NCI-H526 treated with DMSO at 0.1 percent for 48 hours (cell line): ENCODE results near the gene IFNA1.
A peak's percentile ranks its signal among the peaks of the same experiment; 100 is the strongest.
"Not testable (repeated sequence)": the region's sequence is repeated elsewhere in the genome, so short reads cannot be mapped to it uniquely, and the experiment has no call there.

Experiments
- DNase-seq: peaks from one replicate; lab custom pipeline; 2025; lab: John Stamatoyannopoulos, UW

Gene IFNA1

DNA sequence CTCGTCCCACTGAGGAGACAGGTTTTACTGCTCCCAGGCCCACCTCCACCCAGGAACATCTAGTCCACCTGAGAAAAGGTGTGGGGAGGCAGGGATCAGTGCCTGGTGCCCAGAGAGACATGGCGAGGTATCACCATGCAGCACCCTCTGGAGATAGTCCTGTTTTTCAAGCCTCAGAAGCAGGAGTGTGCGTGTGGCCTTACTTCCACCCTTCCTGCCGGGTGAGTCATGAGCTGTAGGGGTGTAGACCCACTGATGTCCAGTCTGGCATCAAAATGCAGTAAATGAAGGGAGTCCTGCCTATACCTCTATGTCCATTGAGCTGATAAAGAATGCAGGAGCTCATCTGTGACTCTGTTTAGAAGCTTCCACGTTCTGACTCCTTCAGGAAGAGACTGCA lies 9.1 kb downstream of the IFNA1 start:
- DNase-seq = not testable (repeated sequence)

DNA sequence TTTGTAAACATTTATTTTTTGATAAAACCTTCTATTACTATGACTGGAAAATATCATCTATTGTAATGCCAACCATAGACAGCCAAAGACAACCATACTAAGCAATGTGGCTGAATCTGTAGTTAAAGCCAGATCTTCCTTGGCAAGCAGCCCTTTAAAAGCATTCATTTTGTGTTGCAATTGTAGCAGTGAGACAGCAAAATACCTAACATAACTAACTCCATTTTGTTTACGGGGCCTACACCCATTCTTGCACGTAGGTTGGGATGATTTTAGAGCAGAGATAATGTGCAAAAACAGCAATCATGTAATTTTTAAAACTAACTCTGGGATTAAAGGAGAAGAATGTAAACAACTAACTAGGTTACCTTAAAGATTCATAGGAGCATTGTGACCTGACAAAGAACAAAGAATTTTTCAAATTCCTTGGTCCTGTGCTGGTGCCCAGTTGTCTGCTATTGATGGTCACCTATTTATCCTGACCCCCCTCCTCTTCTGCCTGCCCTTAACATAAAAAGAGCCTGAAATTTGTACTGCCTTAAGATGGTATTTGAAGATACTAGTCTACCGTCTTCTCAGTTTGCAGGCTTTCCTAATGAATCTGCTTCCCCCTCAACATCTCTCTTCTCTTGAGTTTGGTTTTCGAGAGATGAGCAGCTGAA lies 10.6 kb downstream of the IFNA1 start:
- DNase-seq = no peak

DNA sequence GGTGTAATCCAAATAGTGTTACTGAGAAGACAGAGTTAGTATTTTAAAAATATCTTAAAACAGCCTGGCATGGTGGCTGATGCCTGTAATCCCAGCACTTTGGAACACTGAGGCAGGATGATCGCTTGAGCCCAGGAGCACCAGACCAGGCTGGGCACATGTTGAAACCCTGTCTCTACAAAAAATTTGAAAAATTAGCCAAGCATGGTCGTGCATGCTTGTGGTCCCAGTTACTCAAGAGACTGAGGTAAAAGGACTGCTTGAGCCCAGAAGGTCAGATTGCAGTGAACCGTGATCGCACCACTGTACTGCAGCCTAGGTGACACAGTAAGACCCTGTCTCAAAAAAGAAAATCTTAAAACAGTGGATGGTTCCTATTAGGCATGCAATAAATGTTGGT lies 12.4 kb downstream of the IFNA1 start:
- no peak for DNase-seq

DNA sequence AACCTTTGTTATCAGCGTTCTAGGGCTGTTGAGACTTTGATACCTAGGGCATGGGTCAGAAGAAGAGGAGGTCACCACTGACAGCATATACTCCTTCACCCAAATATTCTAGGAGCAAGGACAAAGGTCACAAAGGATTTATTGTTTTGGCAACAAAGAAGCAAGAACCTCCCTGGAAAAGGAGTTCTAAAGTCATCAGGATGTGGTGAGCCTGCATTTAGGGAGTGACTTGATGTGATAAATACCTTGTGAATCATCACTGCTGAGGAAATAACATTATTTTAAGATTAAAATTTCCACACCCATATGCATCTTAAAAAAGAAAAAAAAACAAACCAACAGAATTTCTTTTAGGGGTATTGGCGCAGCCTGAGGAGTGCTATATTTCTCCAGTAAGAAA lies 13.9 kb downstream of the IFNA1 start:
- DNase-seq = no peak

DNA sequence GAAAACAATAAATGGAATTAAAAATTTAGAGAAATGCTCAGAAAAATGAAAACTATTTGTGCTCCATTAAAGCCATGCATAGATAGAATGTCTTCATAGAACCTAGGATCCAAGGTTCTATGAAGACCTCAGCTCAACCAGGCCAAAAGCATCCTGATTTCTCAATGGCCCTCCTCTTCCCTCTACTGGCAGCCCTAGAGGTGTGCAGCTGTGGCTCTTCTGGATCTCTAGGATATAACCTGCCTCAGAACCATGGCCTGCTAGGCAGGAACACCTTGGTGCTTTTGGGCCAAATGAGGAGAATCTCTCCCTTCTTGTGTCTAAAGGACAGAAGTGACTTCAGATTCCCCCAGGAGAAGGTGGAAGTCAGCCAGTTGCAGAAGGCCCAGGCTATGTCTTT lies 15.1 kb downstream of the IFNA1 start:
- no peak for DNase-seq

DNA sequence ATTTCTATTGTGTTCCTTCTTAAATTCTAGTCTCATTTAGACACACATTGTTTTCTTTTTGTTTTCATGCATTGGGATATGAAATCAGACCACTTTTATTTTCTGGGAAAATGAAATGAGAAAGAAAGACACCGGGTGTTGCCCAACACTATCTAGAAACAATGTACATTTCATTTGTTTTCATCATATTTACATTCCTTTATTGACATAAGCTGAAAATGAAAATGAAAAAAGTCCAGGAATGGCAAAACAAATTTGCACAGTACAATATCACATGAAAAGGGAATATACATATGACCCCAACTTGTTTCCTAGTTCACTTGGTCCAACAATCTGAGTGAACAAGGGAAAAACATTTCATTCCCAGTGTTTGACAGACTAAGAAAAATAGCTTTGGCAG lies 21.1 kb downstream of the IFNA1 start:
- no peak for DNase-seq

DNA sequence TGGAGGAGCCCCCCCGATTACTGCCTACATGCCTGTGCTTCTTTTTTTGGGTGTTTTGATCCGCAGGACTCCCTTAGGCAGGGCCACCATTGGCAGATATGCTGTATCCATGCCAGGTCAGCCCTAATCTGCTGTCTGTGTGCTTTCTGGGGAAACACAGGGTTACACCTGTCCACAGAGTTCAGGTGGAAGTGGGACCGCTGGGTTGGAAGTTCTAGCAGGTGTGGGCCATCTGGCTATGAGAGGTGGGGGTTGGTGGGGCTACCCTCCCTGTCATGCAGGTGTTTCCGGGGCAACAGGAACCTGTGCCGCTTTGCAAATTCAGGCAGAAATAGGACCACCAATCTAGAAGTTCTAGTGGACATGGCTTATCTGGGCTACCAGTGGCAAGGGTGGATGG lies 24.9 kb downstream of the IFNA1 start:
- DNase-seq = no peak

DNA sequence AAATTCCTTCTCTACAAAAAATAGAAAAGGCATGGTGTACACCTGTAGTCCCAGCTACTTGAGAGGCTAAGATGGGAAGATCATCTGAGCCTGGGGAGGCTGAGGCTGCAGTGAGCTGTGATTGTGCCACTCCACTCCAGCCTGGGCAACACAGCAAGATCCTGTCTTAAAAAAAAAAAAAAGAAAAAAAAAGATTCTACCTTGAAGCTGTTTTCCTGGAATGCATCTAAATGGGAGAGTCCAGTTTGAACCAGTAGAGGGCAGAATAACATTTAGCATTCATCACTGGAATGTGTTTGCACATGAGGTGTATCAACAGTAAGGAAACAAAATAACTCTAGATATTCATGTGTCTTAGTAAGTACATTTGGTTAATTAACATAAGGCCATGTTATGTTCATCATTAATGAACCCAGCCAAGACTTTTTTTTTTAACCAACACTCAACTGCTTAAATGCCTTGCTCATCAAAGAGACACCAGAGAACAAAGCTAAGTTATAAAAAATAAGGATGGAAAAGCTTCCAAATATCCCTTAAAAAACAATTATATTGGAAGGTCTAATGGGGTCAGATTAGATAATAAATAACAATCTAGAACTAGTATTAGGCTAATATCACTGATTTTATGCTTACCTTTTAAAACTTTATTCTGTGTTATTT lies 25.8 kb downstream of the IFNA1 start:
- DNase-seq = peak; percentile 9

DNA sequence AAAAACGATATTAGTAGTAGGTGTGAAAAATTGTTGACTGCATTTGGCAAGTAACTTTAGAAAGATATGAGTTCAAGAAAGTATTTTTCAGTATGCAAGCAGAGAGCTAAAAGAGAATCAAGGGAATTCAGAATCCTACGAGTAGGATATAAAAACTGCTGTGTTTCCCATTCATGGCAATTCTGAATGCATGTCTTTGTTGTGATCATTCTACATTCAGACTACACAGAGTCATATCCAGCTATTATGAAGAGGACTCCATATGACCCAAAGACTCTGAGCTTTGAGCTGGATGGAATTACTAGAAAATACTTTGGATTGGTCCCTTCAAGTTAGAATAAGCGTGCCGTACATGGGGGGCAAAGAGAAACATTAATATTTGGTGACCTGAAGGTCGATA lies 29.9 kb downstream of the IFNA1 start:
- DNase-seq = no peak

DNA sequence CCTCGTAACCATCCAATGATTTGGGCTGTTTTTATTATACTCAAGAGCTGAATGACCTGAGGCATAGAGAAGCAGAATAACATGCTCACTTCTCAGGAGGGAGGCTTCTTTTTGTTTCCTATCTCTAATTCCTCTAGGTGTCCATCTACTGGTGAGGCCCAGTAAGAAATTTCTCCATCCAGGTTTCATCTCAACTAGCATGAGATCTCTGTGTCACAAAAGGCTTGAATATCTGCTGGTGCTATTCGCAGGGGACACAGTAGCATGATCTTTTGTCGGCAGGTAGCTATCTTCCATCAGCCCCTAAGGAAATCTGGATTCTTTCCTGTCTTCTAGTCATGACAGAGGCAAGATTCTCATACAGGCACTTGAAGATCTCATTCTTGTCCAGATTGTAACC lies 33.0 kb downstream of the IFNA1 start:
- no peak for DNase-seq

DNA sequence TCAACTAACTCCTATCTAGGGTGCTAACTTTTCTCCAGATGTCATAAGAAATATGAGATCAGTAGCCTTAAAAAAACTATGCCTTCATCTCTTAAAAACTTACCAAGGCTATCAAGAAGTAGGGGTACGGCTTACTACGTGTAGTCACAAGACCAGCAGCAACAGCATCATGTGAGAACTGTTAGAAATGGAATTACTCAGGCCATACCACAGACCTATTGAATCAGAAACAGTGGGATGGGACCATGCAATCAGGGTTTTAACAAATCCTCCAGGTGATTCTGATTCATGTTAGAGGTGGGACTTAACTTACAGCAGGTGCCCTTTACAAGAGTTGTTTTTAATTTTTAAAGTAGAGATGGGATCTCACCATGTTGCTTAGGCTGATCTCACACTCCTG lies 37.2 kb downstream of the IFNA1 start:
- DNase-seq = no peak

DNA sequence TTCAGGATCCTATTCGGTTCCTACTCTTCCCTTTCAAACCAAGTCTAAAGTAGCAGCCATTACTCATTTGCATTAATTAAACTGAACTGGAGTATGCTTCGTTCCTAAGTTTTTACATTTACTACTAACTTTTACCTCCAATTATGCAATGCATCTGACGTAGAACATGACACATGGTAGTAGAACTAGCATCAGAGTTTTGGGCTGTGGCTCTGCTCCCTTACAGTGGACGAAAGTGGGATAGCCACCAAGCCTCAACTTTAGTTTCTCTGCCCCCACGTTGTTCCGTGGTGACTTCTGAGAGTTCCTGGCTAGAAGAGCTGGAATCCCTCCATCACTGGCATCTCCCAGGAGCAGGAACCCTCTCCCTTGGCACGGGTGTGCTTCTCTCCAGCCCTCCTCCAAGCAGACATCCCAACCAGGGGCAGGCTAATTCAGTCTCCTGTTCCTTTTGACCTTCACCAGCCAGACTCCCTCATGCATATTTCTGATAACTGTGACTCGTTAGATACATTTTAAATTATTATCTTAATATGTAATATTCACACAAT lies 39.0 kb downstream of the IFNA1 start:
- no peak for DNase-seq

DNA sequence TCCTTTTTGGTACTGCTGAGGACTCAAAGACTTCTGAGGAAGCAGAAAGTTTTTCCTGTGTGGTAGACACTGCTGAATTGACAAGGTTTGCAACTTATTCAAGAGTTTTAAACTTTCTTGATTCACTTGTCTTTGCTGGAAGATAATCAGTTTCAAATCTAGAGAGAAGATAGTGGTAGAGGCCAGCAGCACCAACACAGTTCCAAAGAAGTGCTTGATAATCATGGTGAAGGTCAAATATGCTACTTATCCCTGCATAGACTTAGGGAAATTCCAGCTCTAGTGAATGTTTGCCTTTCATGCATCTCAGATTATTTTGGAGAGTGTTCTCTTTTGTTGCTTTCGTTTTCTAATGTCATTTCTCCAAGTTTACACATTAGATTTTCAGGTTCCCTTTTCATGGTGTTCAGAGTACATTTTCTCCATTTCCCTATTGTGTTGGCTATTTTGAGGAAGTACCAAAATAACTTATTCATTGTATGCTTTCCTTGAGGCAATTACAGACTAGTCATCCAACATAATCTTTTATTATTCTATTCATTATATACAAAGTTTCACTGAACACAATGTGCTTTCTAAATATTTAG lies 41.3 kb downstream of the IFNA1 start:
- DNase-seq = no peak

DNA sequence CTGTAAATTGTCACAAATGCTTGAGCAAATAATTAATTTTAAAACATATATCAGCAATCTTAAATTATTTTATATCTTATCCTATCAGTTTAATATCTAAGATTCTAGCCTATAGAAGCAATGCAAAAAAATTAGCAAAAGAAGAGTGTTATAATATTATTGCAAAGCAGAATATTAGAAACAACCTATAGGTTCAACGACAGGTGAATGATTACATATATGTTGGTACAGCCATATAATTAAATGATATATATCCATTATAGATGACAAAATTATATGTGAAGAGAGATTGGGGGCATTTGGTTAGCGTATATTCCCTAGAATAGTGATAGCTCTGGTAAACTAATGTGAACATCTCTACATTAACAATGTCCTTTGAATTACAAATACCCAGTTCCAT lies 42.0 kb downstream of the IFNA1 start, which contains the start of gene IFNE:
TSS of gene IFNE (minus strand) at position 101 of the 400 bp plus-strand sequence. CDS start 619 bp downstream, outside the sequence.
- no peak for DNase-seq
